ENCODE results near the gene DOCK8. TPM values are rescaled to one million over a fixed set of nuclear protein-coding genes. Genes with fewer than 3 reads are reported as not detected.
A peak's percentile ranks its signal among the peaks of the same experiment; 100 is the strongest.

Gene DOCK8
- total and polyA plus RNA-seq, 10 donors, result 34.3 to 275 (median 184) TPM

DNA sequence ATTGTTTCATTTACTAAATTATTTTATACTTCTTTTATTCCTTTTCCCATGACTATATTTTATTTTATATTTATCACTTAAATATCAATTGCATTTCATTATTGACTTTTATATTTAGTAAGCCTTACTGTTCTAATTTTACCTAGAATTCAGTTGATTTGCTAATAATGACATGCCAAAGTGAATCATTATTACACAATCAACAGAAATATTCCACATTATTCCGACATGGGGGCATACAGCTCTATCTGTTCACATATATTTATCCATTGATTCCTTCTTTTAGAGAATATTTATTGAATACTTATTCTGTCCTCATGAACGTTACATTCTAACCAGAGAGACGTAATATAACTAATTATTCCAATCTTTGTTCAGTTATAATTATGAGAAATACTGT lies 221.8 kb downstream of the DOCK8 start:
- TF ChIP-seq POLR2A (IDR thresholded peaks at IDR 0.05), result no peak
- TF ChIP-seq, protein P1, sequence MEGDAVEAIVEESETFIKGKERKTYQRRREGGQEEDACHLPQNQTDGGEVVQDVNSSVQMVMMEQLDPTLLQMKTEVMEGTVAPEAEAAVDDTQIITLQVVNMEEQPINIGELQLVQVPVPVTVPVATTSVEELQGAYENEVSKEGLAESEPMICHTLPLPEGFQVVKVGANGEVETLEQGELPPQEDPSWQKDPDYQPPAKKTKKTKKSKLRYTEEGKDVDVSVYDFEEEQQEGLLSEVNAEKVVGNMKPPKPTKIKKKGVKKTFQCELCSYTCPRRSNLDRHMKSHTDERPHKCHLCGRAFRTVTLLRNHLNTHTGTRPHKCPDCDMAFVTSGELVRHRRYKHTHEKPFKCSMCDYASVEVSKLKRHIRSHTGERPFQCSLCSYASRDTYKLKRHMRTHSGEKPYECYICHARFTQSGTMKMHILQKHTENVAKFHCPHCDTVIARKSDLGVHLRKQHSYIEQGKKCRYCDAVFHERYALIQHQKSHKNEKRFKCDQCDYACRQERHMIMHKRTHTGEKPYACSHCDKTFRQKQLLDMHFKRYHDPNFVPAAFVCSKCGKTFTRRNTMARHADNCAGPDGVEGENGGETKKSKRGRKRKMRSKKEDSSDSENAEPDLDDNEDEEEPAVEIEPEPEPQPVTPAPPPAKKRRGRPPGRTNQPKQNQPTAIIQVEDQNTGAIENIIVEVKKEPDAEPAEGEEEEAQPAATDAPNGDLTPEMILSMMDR (IDR thresholded peaks at IDR 0.05 in 8 of 11, conservative IDR thresholded peaks at IDR 0.05 in 3 of 11), result no peak
- no peak for TF ChIP-seq POLR2AphosphoS5 (IDR thresholded peaks at IDR 0.05)
- no peak for DNase-seq
- 64 to 84% (median 75%) methylated on average over 3 of the region's 3 CpGs for WGBS, 5 donors
- H3K27ac ChIP-seq, result no peak overlapping the region
- no peak overlapping the region for H3K4me3 ChIP-seq
- intact Hi-C loops (cut with DNase I; ENCODE audit: low total_unique reads), result no loop called here
- H3K36me3 ChIP-seq, result peaks cover 6 to 100% (median 97%) of the 10 kb centered on the region in 6 donors
- H3K27me3 ChIP-seq (replicated peaks in 1 of 7), result no peaks in the 10 kb centered on the region
- H3K4me1 ChIP-seq, result no peaks in the 10 kb centered on the region
- H3K9me3 ChIP-seq, result no peaks in the 10 kb centered on the region

DNA sequence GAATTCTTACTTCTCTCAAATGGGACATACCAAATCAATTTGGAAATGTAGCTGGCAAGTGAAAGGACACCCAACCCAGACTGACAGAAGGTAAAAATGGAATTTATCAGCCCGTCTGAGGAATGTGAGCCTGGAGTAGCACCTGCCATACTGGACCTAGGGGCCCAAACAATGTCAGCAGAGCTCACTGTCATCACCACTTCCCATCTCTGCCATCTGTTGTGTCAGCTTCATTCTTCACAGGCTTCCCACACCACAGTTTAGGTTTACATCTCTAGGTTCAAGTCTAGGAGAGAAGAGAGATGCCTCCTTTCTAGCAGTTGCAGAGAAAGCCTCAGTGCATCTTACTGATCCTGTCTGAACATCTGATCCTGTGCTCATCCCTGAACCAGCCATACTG lies 222.4 kb downstream of the DOCK8 start:
- H3K27ac ChIP-seq, result peak overlapping the region in 1 of 8 donors; percentile 23
- intact Hi-C loops (cut with DNase I; ENCODE audit: low total_unique reads), result no loop called here
- 92 to 100% (median 94%) methylated on average over 1 of the region's 1 CpG for WGBS, 5 donors

DNA sequence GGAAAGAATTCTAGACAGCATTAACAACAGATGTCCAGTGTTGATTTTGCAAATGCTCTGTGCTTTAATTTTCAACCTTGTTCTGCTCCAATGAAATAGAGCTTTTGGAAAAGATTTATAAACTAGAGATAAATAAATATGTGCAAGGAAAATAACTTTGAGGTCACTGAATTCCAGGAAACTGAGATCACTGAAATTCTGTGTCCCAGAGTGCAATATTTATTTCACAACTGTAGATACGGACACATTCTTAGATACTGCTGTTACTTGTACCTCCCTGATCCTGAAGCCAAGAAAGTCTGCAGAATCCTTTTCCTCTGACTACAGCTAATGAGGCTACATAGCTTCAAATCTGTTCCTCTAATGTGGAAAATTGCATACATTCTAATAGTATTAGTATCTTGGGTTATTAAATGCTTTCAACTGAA lies 222.9 kb downstream of the DOCK8 start:
- no peak for DNase-seq
- no peaks in the 10 kb centered on the region for H3K27me3 ChIP-seq (replicated peaks in 1 of 7)
- H3K9me3 ChIP-seq, result no peaks in the 10 kb centered on the region
- 37 to 81% (median 71%) methylated on average over 1 of the region's 1 CpG for WGBS, 5 donors
- peaks cover 6 to 100% (median 96%) of the 10 kb centered on the region in 6 donors for H3K36me3 ChIP-seq
- H3K27ac ChIP-seq, result peak overlapping the region in 1 of 8 donors; percentile 23
- TF ChIP-seq, protein P1 (IDR thresholded peaks at IDR 0.05 in 8 of 11, conservative IDR thresholded peaks at IDR 0.05 in 3 of 11), result no peak
- TF ChIP-seq POLR2A (IDR thresholded peaks at IDR 0.05) (no peak), POLR2AphosphoS5 (IDR thresholded peaks at IDR 0.05) (no peak)
- intact Hi-C loops (cut with DNase I; ENCODE audit: low total_unique reads), result no loop called here
- H3K4me1 ChIP-seq, result no peaks in the 10 kb centered on the region
- H3K4me3 ChIP-seq, result no peak overlapping the region

More for the DNA sequence above, 222.4 kb downstream of the DOCK8 start:
- Histone ChIP-seq H3K9me3 (no peaks in the 10 kb centered on the region), H3K36me3 (peaks cover 6 to 100% (median 96%) of the 10 kb centered on the region in 6 donors), H3K4me3 (no peak overlapping the region), H3K27me3 (replicated peaks in 1 of 7) (no peaks in the 10 kb centered on the region), H3K4me1 (no peaks in the 10 kb centered on the region)
- DNase-seq, result no peak
- TF ChIP-seq, protein P1 (IDR thresholded peaks at IDR 0.05 in 8 of 11, conservative IDR thresholded peaks at IDR 0.05 in 3 of 11), result no peak
- TF ChIP-seq POLR2AphosphoS5 (IDR thresholded peaks at IDR 0.05) (no peak), POLR2A (IDR thresholded peaks at IDR 0.05) (no peak)

DNA sequence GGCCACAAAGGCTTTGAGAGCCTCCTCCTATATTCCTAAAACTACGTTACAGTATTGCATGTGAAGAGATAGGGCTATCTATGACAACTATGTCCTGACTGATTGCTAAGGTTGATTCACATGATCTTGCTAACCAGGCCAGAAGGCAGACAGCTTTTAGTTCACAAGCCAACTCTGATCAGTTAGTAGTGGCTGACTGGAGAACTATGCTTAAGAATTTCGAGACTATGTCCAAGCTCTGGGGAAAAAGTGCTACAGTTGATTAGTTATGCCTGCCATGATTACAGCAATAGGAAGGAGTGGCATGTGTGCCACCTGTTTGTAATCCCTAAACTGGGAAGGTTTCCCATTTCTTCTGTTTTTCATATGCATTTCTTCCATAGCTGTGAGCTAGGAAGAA lies 223.4 kb downstream of the DOCK8 start:
- TF ChIP-seq POLR2AphosphoS5 (IDR thresholded peaks at IDR 0.05) (no peak), POLR2A (IDR thresholded peaks at IDR 0.05) (no peak)
- TF ChIP-seq, protein P1 (IDR thresholded peaks at IDR 0.05 in 8 of 11, conservative IDR thresholded peaks at IDR 0.05 in 3 of 11), result no peak
- H3K4me3 ChIP-seq, result no peak overlapping the region
- no peaks in the 10 kb centered on the region for H3K27me3 ChIP-seq (replicated peaks in 1 of 7)
- H3K4me1 ChIP-seq, result no peaks in the 10 kb centered on the region
- peaks cover 6 to 100% (median 96%) of the 10 kb centered on the region in 6 donors for H3K36me3 ChIP-seq
- no peak for DNase-seq
- WGBS, 5 donors, result 42 to 74% (median 72%) methylated on average over 2 of the region's 2 CpGs
- intact Hi-C loops (cut with DNase I; ENCODE audit: low total_unique reads), result no loop called here
- peak overlapping the region in 1 of 8 donors; percentile 14 for H3K27ac ChIP-seq
- no peaks in the 10 kb centered on the region for H3K9me3 ChIP-seq
